CD4-positive, alpha-beta T cell treated with Interleukin-2 at 100 ng/mL for 4 hours (primary cell): Measurements from ENCODE around the gene MGST3.
A peak's percentile ranks its signal among the peaks of the same experiment; 100 is the strongest.
"Not testable (repeated sequence)": the region's sequence is repeated elsewhere in the genome, so short reads cannot be mapped to it uniquely, and the experiment has no call there.

Experiments used
- DNase-seq: peaks from one replicate; pipeline ENCODE4 v3.0.0-alpha.2; 2020; ENCODE audit warnings: low spot score

Gene MGST3

DNA sequence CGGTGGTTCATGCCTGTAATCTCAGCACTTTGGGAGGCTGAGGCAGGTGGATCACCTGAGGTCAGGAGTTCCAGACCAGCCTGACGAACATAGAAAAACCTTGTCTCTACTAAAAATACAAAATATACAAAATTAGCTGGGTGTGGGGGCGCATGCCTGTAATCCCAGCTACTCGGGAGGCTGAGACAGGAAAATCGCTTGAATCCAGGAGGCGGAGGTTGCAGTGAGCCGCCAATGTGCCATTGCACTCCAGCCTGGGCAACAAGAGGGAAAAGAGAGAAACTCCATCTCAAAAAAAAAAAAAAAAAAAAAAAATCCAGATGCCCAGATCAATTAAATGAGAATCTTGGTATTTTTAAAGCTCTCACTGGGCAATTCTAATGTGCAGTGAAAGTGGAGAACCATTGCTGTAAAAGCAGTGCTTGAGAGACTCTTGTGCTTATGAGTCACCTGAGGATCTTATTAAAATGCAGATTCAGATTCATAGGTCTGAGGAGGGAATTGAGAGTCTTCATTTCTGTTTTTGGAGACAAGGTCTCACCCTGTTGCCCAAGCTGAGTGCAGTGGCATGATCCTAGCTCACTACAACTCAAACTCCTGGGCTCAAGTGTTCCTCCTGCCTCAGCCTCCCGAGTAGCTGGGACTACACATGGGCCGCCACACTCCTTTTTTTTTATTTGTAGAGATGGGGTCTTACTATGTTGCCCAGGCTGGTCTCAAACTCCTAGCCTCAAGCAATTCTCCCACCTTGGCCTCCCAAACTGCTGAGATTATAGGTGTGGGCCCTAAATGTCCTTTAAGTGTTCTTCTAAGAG lies 27.9 kb downstream of the MGST3 start:
- not testable (repeated sequence) for DNase-seq

DNA sequence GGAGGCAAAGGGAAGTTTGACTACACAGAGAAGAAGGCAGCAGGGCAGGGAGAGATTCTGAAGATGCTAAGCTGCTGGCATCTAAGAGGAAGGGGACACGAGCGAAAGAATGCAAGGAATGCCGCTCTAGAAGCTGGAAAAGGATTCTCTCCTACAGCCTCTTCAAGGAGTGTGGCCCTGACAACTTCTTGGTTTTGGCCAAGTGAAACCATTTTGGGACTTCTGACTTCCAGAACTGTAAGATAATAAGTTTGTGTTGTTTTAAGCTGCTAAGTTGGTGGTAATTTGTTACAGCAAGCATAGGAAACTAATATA lies 28.5 kb downstream of the MGST3 start:
- no peak for DNase-seq

DNA sequence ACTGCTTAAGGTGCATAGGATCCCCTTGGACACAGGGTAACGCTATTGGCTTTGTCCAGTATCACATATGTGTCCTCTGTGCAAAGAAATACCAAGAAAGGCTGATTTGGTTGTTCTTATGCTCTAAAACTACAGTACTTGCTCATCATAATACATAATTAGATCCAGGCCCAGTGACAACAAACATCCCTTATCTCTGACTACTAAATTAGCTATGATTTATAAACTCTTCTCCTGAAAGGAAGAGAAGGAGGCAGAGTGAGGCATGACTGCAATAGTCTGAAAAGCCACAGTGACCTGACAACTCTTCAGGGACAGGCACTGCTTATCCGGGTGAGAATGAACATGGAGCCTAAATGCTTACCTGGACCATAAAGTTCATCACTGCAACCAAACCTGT lies 30.7 kb downstream of the MGST3 start:
- no peak for DNase-seq

DNA sequence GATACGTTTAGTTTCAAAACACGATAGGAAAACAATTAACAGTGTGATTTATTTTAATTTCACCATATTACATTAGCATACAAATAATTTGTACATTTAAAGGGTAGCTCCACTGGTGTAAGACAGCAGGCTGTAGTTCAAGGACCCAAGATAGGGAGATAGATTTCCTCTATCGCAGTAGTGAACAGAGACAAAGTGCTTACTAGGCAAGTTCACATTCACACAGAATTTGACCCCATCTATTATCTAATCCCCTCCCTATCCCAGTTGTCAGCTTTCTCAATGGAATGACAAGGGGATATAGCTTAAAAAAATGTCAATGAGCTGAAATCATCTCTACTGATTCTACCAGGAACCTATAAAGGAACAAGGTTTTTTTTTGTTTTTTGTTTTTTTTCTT lies 31.2 kb downstream of the MGST3 start:
- DNase-seq, result no peak

DNA sequence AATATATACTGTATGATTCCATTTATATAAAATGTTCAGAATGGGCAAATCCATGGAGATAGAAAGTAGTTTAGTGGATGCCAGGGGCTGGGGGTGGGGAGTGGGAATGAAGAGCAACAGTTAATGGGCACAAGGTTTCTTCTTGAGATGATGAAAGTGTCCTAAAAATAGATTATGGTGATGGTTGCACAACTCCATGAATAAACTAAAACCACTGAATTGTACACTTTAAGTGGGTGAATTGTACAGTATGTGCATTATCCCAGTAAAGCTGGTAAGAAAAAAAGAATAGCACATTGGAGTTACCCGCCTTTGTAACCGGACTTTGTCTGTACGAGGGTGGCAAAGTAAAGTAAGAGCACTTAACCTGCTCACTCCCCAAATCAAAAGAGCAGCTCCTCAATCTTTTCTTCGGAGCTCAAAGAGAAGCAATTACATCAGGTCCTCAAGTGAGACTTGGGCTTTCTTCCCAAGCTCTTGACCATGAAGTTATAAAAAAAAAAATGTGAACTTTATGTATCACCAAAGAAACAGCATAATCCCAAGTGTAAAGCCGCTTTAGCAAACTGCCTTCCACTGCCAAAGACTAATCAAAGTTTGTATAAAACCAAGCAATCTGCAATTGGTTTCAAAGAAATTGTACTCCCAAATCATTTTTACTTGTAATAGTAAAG lies 35.3 kb downstream of the MGST3 start:
- no peak for DNase-seq

DNA sequence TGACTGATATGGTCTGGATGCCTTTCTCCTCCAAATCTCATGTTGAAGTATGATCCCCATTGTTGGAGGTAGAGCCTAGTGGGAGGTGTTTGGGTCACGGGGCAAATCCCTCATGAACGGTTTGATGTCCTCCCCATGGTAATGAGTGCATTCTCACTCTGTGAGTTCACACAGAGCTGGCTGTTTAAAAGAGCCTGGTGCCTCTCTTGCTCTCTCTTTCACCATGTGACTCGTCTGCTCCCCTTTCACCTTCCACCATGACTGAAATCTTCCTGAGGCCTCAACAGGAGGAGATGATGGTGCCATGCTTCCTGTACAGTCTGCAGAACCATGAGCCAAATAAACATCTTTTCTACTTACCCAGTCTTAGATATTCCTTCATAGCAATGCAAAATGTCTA lies 37.1 kb downstream of the MGST3 start:
- DNase-seq, result no peak

DNA sequence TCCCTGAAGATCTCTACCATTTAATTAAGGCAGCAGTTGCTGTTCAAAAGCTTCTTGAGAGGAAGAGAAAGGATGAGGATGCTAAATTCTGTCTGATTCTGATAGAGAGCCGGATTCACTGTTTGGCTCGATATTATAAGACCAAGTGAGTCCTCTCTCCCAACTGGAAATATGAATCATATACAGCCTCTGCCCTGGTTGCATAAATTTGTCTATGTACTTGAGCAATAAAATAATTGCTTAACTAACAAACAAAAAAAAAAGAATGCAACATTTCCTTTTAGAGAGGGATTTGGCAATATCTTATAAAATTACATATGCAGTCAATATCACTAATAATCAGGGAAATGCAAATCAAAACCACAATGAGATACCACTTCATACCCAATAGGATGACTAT lies 40.5 kb downstream of the MGST3 start:
- DNase-seq, result no peak

DNA sequence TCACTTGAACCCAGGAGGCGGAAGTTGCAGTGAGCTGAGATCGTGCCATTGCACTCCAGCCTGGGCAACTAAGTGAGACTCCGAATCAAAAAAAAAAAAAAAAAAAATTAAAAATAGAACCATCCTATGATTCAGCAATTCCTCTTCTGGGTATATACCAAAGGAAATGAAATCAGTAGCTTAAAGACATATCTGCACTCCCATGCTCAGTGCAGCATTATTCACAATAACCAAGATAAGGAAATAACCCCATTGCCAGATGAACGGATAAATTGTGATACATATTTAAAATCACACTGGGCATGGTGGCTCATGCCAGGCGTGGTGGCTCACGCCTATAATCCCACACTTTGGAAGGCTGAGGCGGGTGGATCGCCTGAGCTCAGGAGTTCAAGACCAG lies 43.6 kb downstream of the MGST3 start:
- no peak for DNase-seq

DNA sequence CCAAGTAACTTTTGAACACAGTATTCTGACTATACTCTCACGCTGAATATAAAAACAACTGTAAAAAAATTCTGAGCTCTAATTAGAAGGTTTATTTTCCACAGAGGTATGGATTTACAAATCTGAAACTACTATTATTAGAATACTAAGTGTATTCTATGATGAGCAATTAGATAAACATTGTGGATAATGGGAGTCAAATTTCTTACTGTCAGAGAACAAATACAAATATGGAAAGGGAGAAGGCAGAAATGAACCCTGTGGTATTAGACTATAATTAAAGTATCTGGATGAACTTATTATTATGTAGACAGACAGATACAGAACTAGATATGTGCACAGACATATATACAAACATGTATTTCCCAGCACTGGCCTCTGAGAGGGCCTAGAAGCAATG lies 44.8 kb downstream of the MGST3 start:
- no peak for DNase-seq

DNA sequence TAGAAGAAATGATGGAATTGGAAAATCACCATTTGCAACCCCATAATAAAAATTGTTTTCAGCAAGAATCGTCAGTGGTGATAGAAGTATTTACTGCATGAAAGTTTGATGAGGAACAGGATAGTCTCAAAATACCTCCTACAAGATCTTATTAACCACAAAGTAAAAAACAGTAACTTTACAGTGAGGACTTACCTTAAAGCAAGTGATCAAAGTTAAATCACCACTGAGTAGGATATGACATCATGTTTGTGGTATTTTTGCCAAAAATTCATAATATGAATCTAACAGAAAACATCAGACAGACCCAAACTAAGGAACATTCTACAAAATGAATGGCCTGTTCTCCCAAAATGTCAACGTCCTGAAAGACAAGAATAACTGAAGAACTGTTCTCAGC lies 47.5 kb downstream of the MGST3 start:
- DNase-seq, result peak; percentile 11

DNA sequence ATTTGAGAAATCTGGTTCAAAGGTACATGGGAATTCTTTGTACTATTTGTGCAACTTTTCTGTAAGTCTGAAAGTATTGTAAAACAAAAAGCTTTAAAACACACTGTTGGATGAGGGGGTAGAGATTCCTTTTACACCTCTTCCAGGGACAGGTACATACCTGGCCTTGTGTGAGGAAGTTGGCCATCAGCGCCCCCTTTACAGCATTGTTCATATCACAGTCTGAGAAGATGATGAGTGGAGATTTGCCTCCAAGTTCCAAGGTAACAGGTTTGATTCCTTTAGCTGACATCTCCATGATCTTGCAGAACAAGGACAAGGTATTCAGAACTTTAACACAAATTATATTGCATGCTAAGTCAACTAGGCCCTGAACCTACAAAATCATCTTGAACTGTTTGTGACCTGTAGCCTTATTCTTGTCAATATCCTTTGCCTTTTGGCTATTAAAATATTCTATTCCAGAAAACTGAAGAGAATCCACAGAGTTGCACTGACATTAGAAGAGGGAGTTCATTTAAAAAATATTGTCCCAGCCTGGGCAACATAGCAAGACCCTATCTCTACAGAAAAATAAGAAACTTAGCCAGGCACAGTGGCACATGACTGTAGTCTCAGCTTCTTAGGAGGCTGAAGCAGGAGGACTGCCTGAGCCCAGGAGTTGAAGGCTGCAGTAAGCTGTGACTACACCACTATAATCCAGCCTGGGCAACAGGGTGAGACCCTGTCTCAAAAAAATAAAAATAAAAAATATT lies 48.4 kb downstream of the MGST3 start:
- no peak for DNase-seq

DNA sequence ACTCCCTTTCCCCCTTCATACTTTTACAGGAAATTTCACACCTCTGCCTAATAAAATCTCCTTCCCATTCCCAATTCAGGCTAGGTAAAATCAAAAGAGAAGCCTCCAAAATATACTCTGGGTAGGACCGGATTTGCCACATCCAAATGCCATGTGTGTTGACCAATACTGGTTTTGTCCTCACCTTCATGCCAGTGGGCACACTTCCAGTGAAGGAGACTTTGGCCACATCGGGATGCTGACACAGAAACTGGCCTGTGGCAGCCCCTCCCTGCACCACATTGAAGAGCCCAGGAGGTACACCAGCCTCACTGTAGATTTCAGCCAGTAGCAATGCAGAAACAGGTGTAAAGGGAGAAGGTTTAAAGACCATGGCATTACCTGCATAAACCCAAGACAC lies 49.3 kb downstream of the MGST3 start:
- no peak for DNase-seq

DNA sequence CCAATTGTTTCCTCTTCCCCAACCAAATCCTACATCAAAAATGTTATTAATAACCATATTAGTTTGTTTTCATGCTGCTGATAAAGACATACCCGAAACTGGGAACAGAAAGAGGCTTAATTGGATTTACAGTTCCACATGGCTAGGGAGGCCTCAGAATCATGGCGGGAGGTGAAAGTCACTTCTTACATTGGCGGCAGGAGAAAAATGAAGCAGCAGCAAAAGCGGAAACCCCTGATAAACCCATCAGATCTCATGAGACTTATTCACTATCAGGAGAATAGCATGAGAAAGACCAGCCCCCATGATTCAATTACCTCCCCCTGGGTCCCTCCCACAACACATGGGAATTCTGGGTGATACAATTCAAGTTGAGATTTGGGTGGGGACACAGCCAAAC lies 49.7 kb downstream of the MGST3 start:
- not testable (repeated sequence) for DNase-seq

DNA sequence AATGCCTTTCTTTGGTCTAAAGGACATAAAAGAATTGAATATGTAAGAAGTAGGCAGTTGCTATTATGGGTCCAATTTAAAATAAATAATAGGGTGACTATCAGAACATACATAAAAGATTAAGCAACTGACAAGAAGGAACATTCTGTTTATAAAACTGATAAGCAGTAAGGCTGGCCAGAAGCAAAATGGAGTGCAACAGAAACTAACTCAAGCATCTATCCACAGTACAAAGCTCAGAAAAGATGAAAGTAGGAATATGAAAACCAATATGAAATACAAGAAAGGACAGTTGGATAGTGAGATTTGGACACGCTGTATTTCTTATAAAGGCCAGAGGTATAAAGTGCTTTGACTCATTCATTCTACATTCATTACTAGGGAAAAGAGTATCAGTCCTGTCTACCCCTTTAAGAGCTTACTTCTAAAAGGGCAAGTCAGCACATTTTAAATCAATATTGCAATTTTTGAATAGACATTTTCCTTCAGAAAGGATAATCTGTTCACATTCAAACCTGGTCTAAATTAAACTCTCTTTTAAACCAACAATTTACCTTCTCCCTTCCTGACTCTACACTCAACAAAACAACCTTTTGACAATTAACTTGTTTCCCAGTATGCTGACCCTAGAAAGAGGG lies 52.9 kb downstream of the MGST3 start:
- DNase-seq, result no peak

DNA sequence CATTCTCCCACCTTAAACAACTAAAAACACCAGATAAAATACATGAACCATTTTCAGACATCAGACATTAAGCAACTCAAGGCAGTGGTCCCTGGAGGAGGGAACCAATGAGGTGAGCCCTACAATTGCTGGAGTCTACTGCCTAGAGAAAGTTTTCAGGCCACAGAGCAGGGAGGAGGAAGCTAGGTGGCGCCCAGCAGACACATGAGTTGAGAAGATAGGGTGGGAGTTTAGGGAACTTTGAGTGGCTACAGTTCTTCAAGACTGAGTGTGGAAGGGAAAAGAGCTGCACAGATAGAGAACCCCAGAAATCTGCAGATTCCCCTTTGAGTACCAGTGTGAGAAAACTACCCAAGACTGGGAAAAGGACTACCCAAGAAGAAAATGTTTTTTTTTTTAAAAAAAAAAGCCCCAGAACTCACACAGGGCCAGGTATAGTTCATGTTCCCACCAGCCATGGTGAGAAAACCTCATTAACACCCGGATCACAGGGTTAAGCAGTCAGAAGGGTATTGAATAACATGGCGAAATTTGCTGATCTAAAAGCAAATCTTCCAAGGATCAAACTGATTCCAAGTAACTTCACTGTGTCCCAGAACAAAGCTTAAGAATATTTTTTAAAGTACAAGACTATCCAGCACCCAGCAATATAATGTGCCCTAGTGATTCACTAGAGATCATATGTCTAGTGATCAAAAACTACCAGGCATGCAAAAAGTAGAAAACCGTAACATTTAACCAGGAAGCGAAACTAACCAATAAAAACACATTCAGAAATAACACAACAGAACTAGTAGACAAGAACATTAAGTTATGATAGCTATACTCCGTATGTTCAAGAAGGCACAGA lies 55.3 kb downstream of the MGST3 start:
- DNase-seq, result no peak

DNA sequence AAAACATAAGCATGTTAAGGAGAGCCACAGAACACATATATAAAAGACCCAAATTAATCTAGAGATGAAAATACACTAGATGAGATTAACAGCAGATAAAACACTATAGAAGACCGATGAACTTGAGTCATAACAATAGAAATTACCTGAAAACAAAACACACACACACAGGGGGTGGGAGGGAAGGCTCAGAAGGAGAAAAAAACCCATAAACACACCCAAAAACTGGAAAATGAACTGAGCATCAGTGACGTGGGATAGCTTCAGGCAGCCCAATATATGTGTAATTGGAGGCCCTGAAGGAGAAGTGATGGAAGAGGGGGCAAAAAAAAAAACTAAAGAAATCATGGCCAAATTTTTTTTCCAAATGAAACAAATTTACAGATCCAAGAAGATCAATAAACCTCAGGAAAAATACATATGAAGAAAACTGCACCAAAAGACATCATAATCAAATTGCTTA lies 56.0 kb downstream of the MGST3 start:
- DNase-seq, result no peak

DNA sequence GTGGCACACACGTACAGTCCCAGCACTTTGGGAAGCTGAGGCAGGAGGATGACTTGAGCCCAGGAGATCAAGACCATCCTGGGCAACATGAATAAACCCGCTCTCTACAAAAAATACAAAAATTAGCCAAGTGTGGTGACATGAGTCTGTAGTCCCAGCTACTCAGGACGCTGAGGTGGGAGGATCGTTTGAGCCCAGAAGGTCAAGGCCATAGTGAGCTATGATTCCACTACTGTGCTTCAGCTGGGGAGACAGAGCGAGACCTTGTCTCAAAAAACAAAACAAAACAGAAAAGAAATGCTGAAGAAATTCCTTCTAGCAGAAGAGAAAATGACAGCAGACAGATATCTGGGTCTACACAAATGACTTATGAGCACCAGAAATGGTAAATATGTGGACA lies 57.0 kb downstream of the MGST3 start:
- no peak for DNase-seq

DNA sequence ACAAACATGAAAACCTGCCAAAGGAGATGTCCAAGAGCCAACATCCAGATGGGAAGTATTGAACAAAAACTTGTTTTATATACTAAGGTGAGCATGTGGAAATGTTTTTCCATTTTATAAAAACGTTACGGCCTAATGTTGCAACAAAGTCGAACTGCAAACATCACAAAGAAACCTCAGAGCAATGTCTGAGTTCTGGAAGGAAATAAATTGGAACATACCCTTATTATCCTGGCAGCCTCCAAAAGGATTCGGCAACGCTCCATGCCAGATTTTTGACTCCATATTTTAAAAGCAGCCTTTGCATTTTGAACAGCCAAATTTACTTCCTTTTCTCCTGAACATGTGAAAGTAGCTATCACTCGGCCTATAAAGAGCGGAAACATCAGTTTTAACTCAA lies 64.0 kb downstream of the MGST3 start:
- DNase-seq, result no peak

DNA sequence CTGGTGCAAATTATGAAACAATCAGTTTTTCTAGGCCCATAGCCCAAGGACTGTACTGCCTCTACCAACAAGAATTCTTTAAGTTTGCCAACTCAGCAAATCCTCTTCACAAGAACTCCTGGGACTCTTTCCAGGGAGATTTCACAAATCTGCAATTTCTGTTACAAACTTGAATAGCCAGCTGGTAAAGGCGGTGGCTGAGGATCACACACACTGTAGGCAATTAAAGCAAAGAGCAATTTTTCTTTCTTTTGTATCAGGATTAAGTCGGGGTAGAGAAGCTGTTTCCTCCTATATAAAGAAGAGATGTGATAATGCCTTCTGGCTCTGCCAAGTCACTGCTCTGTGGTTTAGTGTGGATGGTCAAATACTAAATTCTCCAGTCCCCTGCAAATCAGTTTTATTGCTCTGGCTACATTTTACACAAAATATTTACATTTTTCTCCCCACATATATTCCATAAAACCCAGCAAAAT lies 65.6 kb downstream of the MGST3 start:
- no peak for DNase-seq

DNA sequence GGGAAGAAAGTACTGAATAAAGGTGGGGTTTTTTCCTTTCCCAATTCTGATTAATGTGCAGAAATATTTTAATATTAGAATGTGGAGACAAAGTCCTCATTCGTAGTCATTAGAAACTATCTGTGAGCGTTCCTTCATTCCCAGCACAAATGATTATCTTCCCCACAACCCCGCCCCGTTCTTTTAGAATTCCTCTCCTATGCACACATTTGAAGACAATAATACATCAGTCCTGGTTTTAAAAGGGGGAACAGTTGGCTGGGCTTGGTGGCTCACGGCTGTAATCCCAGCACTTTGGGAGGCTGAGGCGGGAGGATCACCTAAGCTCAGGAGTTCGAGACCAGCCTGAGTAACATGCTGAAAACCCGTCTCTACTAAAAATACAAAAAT lies 66.5 kb downstream of the MGST3 start:
- no peak for DNase-seq

DNA sequence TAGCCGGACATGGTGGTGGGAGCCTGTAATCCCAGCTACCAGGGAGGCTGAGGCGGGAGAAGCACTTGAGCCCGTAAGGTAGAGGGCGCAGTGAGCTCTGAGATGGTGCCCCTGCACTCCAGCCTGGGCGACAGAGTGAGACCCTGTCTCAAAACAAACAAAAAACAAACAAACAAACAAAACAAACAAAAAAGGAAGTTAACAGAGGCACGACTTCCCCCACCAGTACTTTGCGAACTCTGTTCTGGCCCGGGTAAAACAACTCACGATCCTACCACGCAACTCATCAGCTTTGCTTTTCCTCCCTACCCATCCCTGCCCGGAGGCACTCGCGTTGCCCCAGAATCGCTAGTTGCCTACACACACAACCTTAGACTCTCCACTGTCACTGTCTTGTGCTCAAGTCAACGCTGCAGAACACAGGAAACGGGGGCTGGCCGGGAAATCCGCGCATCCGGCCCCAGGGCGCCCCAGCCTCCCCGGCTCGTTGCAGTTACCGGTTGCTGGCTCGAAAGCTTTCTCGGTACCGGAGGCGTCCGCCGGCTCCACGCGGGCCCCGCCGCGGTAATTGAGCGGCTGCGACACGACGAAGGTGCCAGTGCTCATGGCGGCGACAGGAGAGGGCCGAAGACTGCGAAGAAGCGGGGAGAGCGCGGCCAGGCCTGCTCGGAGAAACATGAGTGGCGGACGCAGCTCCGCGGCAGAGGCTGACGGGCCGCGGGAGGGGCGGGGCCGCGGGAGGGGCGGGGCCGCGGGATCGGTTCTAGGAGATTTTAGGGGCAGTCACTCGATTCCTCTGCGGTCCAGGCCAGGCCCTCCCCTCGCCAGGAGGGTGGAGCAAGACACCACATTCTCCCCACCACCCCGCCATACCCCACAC lies 67.1 kb downstream of the MGST3 start, which contains the start of gene ALDH9A1:
Gene ALDH9A1, minus strand, starts transcription at position 682 of the 880 bp plus-strand sequence. Its CDS starts 4 bp downstream, at position 678.
- peak; percentile 84 for DNase-seq
